ENCODE data around the gene DKK3.
"Not testable (repeated sequence)": the region's sequence is repeated elsewhere in the genome, so short reads cannot be mapped to it uniquely, and the experiment has no call there.

DKK3 gene

GRCh38 chr11:12007769-12008737, at the start of gene DKK3:
DKK3 (minus strand) TSS chr11:12008626; CDS start chr11:12008582, 44 bp downstream.
- DNase-seq: no peak

- no peak for DNase-seq
These were observed 49.0 kb upstream of the DKK3 start for GRCh38 chr11:12057299-12057980.

GRCh38 chr11:12056119-12056518, 47.7 kb upstream of the DKK3 start:
- no peak for DNase-seq

GRCh38 chr11:12053606-12054361, 45.4 kb upstream of the DKK3 start:
- DNase-seq: no peak

- peak; percentile 18 for DNase-seq
These were observed 44.5 kb upstream of the DKK3 start for GRCh38 chr11:12052676-12053605.

GRCh38 chr11:12051287-12051662, 42.8 kb upstream of the DKK3 start:
- DNase-seq: no peak

GRCh38 chr11:12050470-12051286, 42.3 kb upstream of the DKK3 start:
- no peak for DNase-seq

GRCh38 chr11:12048936-12049790, 40.7 kb upstream of the DKK3 start:
- peak; percentile 10 for DNase-seq

GRCh38 chr11:12046636-12047236, 38.3 kb upstream of the DKK3 start:
- no peak for DNase-seq

- DNase-seq: no peak
These were observed 37.6 kb upstream of the DKK3 start for GRCh38 chr11:12045914-12046635.

GRCh38 chr11:12044799-12045198, 36.4 kb upstream of the DKK3 start:
- peak; percentile 28 for DNase-seq

- DNase-seq: peak; percentile 68
These were observed 35.7 kb upstream of the DKK3 start for GRCh38 chr11:12043959-12044791.

GRCh38 chr11:12043221-12043620, 34.8 kb upstream of the DKK3 start:
- no peak for DNase-seq

- DNase-seq: no peak
These were observed 33.8 kb upstream of the DKK3 start for GRCh38 chr11:12042215-12042676.

GRCh38 chr11:12040719-12041118, 32.3 kb upstream of the DKK3 start:
- DNase-seq: not testable (repeated sequence)

GRCh38 chr11:12032968-12033367, 24.5 kb upstream of the DKK3 start:
- DNase-seq: no peak

GRCh38 chr11:12031856-12032544, 23.6 kb upstream of the DKK3 start:
- DNase-seq: no peak
